Measurements from ENCODE around the gene EPHA3. TPM values are rescaled to one million over a fixed set of nuclear protein-coding genes. Genes with fewer than 3 reads are reported as not detected.

Gene EPHA3
- total RNA-seq, 3 donors from 2014 or later (not counting 1 experiment from before 2014, with no cell fraction given): not detected

- Histone ChIP-seq H3K4me1 (ENCODE audit: control insufficient read depth, insufficient read depth, low read length) (no peaks in the 10 kb centered on the region), H3K4me3 (ENCODE audit: low read length) (no peak overlapping the region), H3K9me3 (ENCODE audit: control insufficient read depth, insufficient read depth, low read length) (peaks cover 4% of the 10 kb centered on the region), H3K27me3 (ENCODE audit: control insufficient read depth, insufficient read depth, low read length) (no peaks in the 10 kb centered on the region), H3K27ac (ENCODE audit: low read length) (no peak overlapping the region), H3K36me3 (ENCODE audit: control insufficient read depth, insufficient read depth, low read length) (no peaks in the 10 kb centered on the region)
- Mint-ChIP-seq H3K36me3 (no peaks in the 10 kb centered on the region), H3K27me3 (ENCODE audit: low read depth in 2 of 2) (no peaks in the 10 kb centered on the region), H3K4me1 (no peaks in the 10 kb centered on the region), H3K9me3 (peaks cover 5 to 13% of the 10 kb centered on the region in 2 donors), H3K27ac (no peak overlapping the region), H3K4me3 (no peak overlapping the region)
- WGBS (ENCODE audit: insufficient coverage): 85% methylated on average over 1 of the region's 2 CpGs
- no peak for TF ChIP-seq CTCF (IDR thresholded peaks at IDR 0.05)
- no peak for DNase-seq
- intact Hi-C loops (cut with micrococcal nuclease): no loop called here
- no peak for ATAC-seq
These were observed 120.2 kb downstream of the EPHA3 start for GRCh38 chr3:89227634-89228033.

DNA sequence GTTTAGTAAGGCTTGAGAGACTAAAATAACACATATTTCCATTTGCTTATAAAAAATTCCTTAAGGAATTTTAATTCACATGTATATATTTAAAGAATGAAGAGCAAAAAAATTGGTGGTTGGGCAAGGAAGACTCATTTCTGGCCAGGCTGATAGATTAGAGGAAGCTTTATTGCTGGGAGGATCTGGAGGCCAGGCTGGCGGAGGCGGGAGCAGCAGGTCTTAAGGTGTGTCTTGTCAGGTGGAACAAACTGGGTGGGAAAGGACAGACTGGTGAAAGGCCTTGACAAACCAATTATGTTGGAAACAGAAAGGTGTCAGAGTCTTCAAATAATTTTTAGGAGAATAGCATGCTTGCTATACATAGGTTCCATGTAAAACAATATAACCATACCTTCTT lies 124.7 kb downstream of the EPHA3 start:
- Mint-ChIP-seq H3K27me3 (ENCODE audit: low read depth in 2 of 2) (no peaks in the 10 kb centered on the region), H3K4me1 (no peaks in the 10 kb centered on the region), H3K36me3 (no peaks in the 10 kb centered on the region), H3K4me3 (no peak overlapping the region), H3K9me3 (peaks cover 5 to 12% of the 10 kb centered on the region in 2 donors), H3K27ac (no peak overlapping the region)
- WGBS (ENCODE audit: insufficient coverage): 93% methylated on average over 2 of the region's 2 CpGs
- H3K36me3 ChIP-seq (ENCODE audit: control insufficient read depth, insufficient read depth, low read length): no peaks in the 10 kb centered on the region
- H3K4me3 ChIP-seq (ENCODE audit: low read length): no peak overlapping the region
- intact Hi-C loops (cut with micrococcal nuclease): no loop called here
- DNase-seq: no peak
- H3K27ac ChIP-seq (ENCODE audit: low read length): no peak overlapping the region
- H3K4me1 ChIP-seq (ENCODE audit: control insufficient read depth, insufficient read depth, low read length): no peaks in the 10 kb centered on the region
- ATAC-seq: no peak
- TF ChIP-seq CTCF (IDR thresholded peaks at IDR 0.05): no peak
- peaks cover 8% of the 10 kb centered on the region for H3K9me3 ChIP-seq (ENCODE audit: control insufficient read depth, insufficient read depth, low read length)
- no peaks in the 10 kb centered on the region for H3K27me3 ChIP-seq (ENCODE audit: control insufficient read depth, insufficient read depth, low read length)

DNA sequence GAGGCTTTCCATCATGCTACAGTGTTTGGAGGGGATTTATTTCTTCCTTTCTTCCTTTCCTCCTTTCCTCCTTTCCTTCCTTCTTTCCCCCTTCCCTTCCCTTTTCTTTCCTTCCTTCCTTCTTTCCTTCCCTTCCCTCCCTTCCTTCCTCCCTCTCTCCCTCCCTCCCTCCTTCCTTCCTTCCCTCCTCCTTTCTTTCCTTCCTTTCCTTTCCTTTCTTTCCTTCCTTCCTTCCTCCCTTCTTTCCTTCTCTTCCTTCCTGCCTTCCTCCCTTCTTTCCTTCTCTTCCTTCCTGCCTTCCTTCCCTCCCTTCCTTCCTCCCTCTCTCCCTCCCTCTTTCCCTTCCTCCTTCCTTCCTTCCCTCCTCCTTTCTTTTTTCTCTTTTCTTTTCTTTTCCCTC lies 127.2 kb downstream of the EPHA3 start:
- no peak for ATAC-seq
- DNase-seq: no peak
- Mint-ChIP-seq H3K4me1 (no peaks in the 10 kb centered on the region), H3K27ac (no peak overlapping the region), H3K9me3 (peaks cover 5 to 12% of the 10 kb centered on the region in 2 donors), H3K4me3 (no peak overlapping the region), H3K27me3 (ENCODE audit: low read depth in 2 of 2) (no peaks in the 10 kb centered on the region), H3K36me3 (no peaks in the 10 kb centered on the region)
- peaks cover 8% of the 10 kb centered on the region for H3K9me3 ChIP-seq (ENCODE audit: control insufficient read depth, insufficient read depth, low read length)
- TF ChIP-seq CTCF (IDR thresholded peaks at IDR 0.05): no peak
- no peak overlapping the region for H3K27ac ChIP-seq (ENCODE audit: low read length)
- H3K36me3 ChIP-seq (ENCODE audit: control insufficient read depth, insufficient read depth, low read length): no peaks in the 10 kb centered on the region
- intact Hi-C loops (cut with micrococcal nuclease): no loop called here
- no peaks in the 10 kb centered on the region for H3K27me3 ChIP-seq (ENCODE audit: control insufficient read depth, insufficient read depth, low read length)
- H3K4me1 ChIP-seq (ENCODE audit: control insufficient read depth, insufficient read depth, low read length): no peaks in the 10 kb centered on the region
- no peak overlapping the region for H3K4me3 ChIP-seq (ENCODE audit: low read length)

DNA sequence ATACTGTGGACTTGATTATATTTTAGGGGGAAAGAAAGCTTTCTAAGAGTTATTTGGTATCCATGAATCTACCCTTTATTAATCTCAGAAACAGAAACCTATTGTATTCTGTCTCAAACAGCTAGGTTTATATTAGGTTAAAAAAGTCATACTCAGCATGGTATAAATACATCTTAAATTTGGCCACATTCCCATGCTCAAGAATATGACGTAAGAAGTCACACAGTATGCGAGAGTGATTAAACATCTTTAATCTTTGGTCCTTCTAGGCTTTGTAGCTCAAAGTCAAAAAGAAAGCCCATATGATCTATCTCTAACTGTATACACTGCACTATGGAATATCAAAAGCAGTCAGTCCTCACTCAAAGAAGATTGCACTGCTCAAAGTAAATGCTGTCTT lies 131.4 kb downstream of the EPHA3 start:
- Mint-ChIP-seq H3K27ac (no peak overlapping the region), H3K27me3 (ENCODE audit: low read depth in 2 of 2) (no peaks in the 10 kb centered on the region), H3K4me1 (no peaks in the 10 kb centered on the region), H3K4me3 (no peak overlapping the region), H3K9me3 (peaks cover under 1 to 3% of the 10 kb centered on the region in 2 donors), H3K36me3 (no peaks in the 10 kb centered on the region)
- H3K9me3 ChIP-seq (ENCODE audit: control insufficient read depth, insufficient read depth, low read length): peaks cover 4% of the 10 kb centered on the region
- H3K4me1 ChIP-seq (ENCODE audit: control insufficient read depth, insufficient read depth, low read length): no peaks in the 10 kb centered on the region
- DNase-seq (no peak), ATAC-seq (no peak)
- no peak for TF ChIP-seq CTCF (IDR thresholded peaks at IDR 0.05)
- intact Hi-C loops (cut with micrococcal nuclease): no loop called here
- no peak overlapping the region for H3K4me3 ChIP-seq (ENCODE audit: low read length)
- no peak overlapping the region for H3K27ac ChIP-seq (ENCODE audit: low read length)
- no peaks in the 10 kb centered on the region for H3K27me3 ChIP-seq (ENCODE audit: control insufficient read depth, insufficient read depth, low read length)
- no peaks in the 10 kb centered on the region for H3K36me3 ChIP-seq (ENCODE audit: control insufficient read depth, insufficient read depth, low read length)
- WGBS (ENCODE audit: insufficient coverage): 96% methylated on average over 2 of the region's 2 CpGs
